GM21360 (cell line): ENCODE data around the gene DMXL2.
"Not testable (repeated sequence)": the region's sequence is repeated elsewhere in the genome, so short reads cannot be mapped to it uniquely, and the experiment has no call there.

Experiments
- ATAC-seq: cut with Tn5 transposase; IDR thresholded peaks from one replicate; pipeline ENCODE4 v1.9.1; 2021; ENCODE audit warnings: mild to moderate bottlenecking, moderate library complexity; ENCODE audit not compliant: unreplicated experiment

Gene DMXL2

GRCh38 chr15:51496246-51496645 lies 126.3 kb downstream of the DMXL2 start:
- ATAC-seq, result no peak

GRCh38 chr15:51494411-51495314 lies 127.9 kb downstream of the DMXL2 start:
- no peak for ATAC-seq

GRCh38 chr15:51493892-51494291 lies 128.7 kb downstream of the DMXL2 start:
- ATAC-seq, result no peak

GRCh38 chr15:51492528-51492927 lies 130.0 kb downstream of the DMXL2 start:
- ATAC-seq, result no peak

- no peak for ATAC-seq
Measured at GRCh38 chr15:51491941-51492340, 130.6 kb downstream of the DMXL2 start.

GRCh38 chr15:51484781-51485180 lies 137.8 kb downstream of the DMXL2 start:
- ATAC-seq, result no peak

GRCh38 chr15:51483985-51484384 lies 138.6 kb downstream of the DMXL2 start:
- ATAC-seq, result no peak

GRCh38 chr15:51483520-51483919 lies 139.1 kb downstream of the DMXL2 start:
- ATAC-seq, result no peak

GRCh38 chr15:51475736-51476135 lies 146.8 kb downstream of the DMXL2 start:
- ATAC-seq, result no peak

GRCh38 chr15:51470512-51470911 lies 152.1 kb downstream of the DMXL2 start:
- no peak for ATAC-seq

GRCh38 chr15:51460796-51461195 lies 161.8 kb downstream of the DMXL2 start:
- no peak for ATAC-seq

GRCh38 chr15:51450001-51450400 lies 172.6 kb downstream of the DMXL2 start:
- no peak for ATAC-seq

GRCh38 chr15:51448622-51449399 lies 173.8 kb downstream of the DMXL2 start:
- ATAC-seq, result no peak

GRCh38 chr15:51447855-51448621 lies 174.5 kb downstream of the DMXL2 start:
- ATAC-seq, result no peak

GRCh38 chr15:51446029-51446744 lies 176.4 kb downstream of the DMXL2 start:
- ATAC-seq, result not testable (repeated sequence)

GRCh38 chr15:51444807-51445206 lies 177.8 kb downstream of the DMXL2 start:
- ATAC-seq, result no peak

- no peak for ATAC-seq
Measured at GRCh38 chr15:51444112-51444511, 178.5 kb downstream of the DMXL2 start.

- no peak for ATAC-seq
Measured at GRCh38 chr15:51443282-51443914, 179.2 kb downstream of the DMXL2 start.

- ATAC-seq, result no peak
Measured at GRCh38 chr15:51438526-51438925, 184.0 kb downstream of the DMXL2 start.

GRCh38 chr15:51425517-51426040 lies 197.0 kb downstream of the DMXL2 start:
- ATAC-seq, result no peak
